Measurements from ENCODE around the gene BIRC7. TPM values are rescaled to one million over a fixed set of nuclear protein-coding genes. Genes with fewer than 3 reads are reported as not detected.
A peak's percentile ranks its signal among the peaks of the same experiment; 100 is the strongest.
"Not testable (repeated sequence)": the region's sequence is repeated elsewhere in the genome, so short reads cannot be mapped to it uniquely, and the experiment has no call there.

The BIRC7 gene
- total RNA-seq, 1 donor from 2014 or later: not detected

GRCh38 chr20:63215101-63216040, 20.3 kb upstream of the BIRC7 start:
- intact Hi-C loops (cut with micrococcal nuclease): loop anchor here (1.0 to 5.0 kb wide), 2 partner anchors 57 to 278 kb away; partner anchors contain the start of genes ARFGAP1 and GID8
- Mint-ChIP-seq H3K27me3 (peaks cover 2% of the 10 kb centered on the region), H3K27ac (peak overlapping the region; percentile 96), H3K4me3 (peak overlapping the region; percentile 99), H3K9me3 (no peaks in the 10 kb centered on the region), H3K4me1 (peaks cover 37% of the 10 kb centered on the region), H3K36me3 (ENCODE audit: low read depth) (peaks cover 33% of the 10 kb centered on the region)
- peak; percentile 79 for DNase-seq

- Mint-ChIP-seq H3K9me3 (no peaks in the 10 kb centered on the region), H3K27me3 (peaks cover 2% of the 10 kb centered on the region), H3K27ac (peak within 1 kb of the TSS; percentile 96)
Measured at GRCh38 chr20:63216041-63216848, 19.5 kb upstream of the BIRC7 start, which contains the start of gene YTHDF1. Gene YTHDF1, minus strand, starts transcription at chr20:63216131. Its CDS starts 239 bp downstream, at chr20:63215892.

GRCh38 chr20:63216849-63217471, 18.7 kb upstream of the BIRC7 start:
- H3K36me3 Mint-ChIP-seq (ENCODE audit: low read depth): peaks cover 27% of the 10 kb centered on the region
- DNase-seq: no peak
- peak overlapping the region; percentile 74 for H3K27ac Mint-ChIP-seq
- intact Hi-C loops (cut with micrococcal nuclease): loop anchor here (1.0 to 5.0 kb wide), 2 partner anchors 55 to 280 kb away; partner anchors contain the start of genes ARFGAP1 and GID8
- peaks cover 30% of the 10 kb centered on the region for H3K4me1 Mint-ChIP-seq
- H3K27me3 Mint-ChIP-seq: peaks cover 2% of the 10 kb centered on the region
- H3K4me3 Mint-ChIP-seq: peak overlapping the region; percentile 80
- H3K9me3 Mint-ChIP-seq: no peaks in the 10 kb centered on the region

More at GRCh38 chr20:63216041-63216848, 19.5 kb upstream of the BIRC7 start, which contains the start of gene YTHDF1:
- peak; percentile 99 for DNase-seq
- Mint-ChIP-seq H3K4me1 (peaks cover 31% of the 10 kb centered on the region), H3K36me3 (ENCODE audit: low read depth) (peaks cover 29% of the 10 kb centered on the region), H3K4me3 (peak within 1 kb of the TSS; percentile 99)
- intact Hi-C loops (cut with micrococcal nuclease): loop anchor here (1.0 to 5.0 kb wide), 2 partner anchors 56 to 279 kb away; partner anchors contain the start of genes ARFGAP1 and GID8

GRCh38 chr20:63217706-63218105, 18.0 kb upstream of the BIRC7 start:
- H3K27me3 Mint-ChIP-seq: peaks cover 4% of the 10 kb centered on the region
- DNase-seq: peak; percentile 62
- no peaks in the 10 kb centered on the region for H3K9me3 Mint-ChIP-seq
- H3K36me3 Mint-ChIP-seq (ENCODE audit: low read depth): peaks cover 21% of the 10 kb centered on the region
- intact Hi-C loops (cut with micrococcal nuclease): loop anchor here (5.0 kb wide), 1 partner anchor 280 kb away; the partner anchor contains the start of gene GID8
- no peak overlapping the region for H3K27ac Mint-ChIP-seq
- peaks cover 25% of the 10 kb centered on the region for H3K4me1 Mint-ChIP-seq
- no peak overlapping the region for H3K4me3 Mint-ChIP-seq

- no peaks in the 10 kb centered on the region for H3K9me3 Mint-ChIP-seq
- DNase-seq: no peak
- H3K27me3 Mint-ChIP-seq: peaks cover 4% of the 10 kb centered on the region
- intact Hi-C loops (cut with micrococcal nuclease): loop anchor here (5.0 kb wide), 1 partner anchor 282 kb away; the partner anchor contains the start of gene GID8
- H3K36me3 Mint-ChIP-seq (ENCODE audit: low read depth): peaks cover 11% of the 10 kb centered on the region
- peaks cover 16% of the 10 kb centered on the region for H3K4me1 Mint-ChIP-seq
- no peak overlapping the region for H3K4me3 Mint-ChIP-seq
- no peak overlapping the region for H3K27ac Mint-ChIP-seq
Measured at GRCh38 chr20:63218701-63219446, 16.8 kb upstream of the BIRC7 start.

GRCh38 chr20:63219447-63219821, 16.3 kb upstream of the BIRC7 start:
- Mint-ChIP-seq H3K27me3 (peaks cover 4% of the 10 kb centered on the region), H3K4me1 (peaks cover 11% of the 10 kb centered on the region), H3K27ac (no peak overlapping the region), H3K9me3 (no peaks in the 10 kb centered on the region), H3K36me3 (ENCODE audit: low read depth) (peaks cover 7% of the 10 kb centered on the region), H3K4me3 (no peak overlapping the region)
- intact Hi-C loops (cut with micrococcal nuclease): loop anchor here (5.0 kb wide), 1 partner anchor 282 kb away; the partner anchor contains the start of gene GID8
- no peak for DNase-seq

GRCh38 chr20:63219866-63220521, 15.7 kb upstream of the BIRC7 start:
- Mint-ChIP-seq H3K27me3 (peaks cover 4% of the 10 kb centered on the region), H3K36me3 (ENCODE audit: low read depth) (peaks cover 5% of the 10 kb centered on the region), H3K4me1 (peaks cover 8% of the 10 kb centered on the region), H3K9me3 (no peaks in the 10 kb centered on the region), H3K27ac (no peak overlapping the region), H3K4me3 (no peak overlapping the region)
- intact Hi-C loops (cut with micrococcal nuclease): loop anchor here (5.0 kb wide), 1 partner anchor 283 kb away; the partner anchor contains the start of gene GID8
- DNase-seq: no peak

GRCh38 chr20:63220696-63221399, 14.9 kb upstream of the BIRC7 start:
- intact Hi-C loops (cut with micrococcal nuclease): no loop called here
- Mint-ChIP-seq H3K27me3 (peaks cover 2% of the 10 kb centered on the region), H3K9me3 (no peaks in the 10 kb centered on the region), H3K4me1 (peaks cover 5% of the 10 kb centered on the region), H3K27ac (no peak overlapping the region), H3K4me3 (no peak overlapping the region), H3K36me3 (ENCODE audit: low read depth) (no peaks in the 10 kb centered on the region)
- no peak for DNase-seq

- DNase-seq; H3K9me3 Mint-ChIP-seq; intact Hi-C loops (cut with micrococcal nuclease); H3K27ac Mint-ChIP-seq; H3K4me1 Mint-ChIP-seq; H3K27me3 Mint-ChIP-seq; H3K36me3 Mint-ChIP-seq (ENCODE audit: low read depth); H3K4me3 Mint-ChIP-seq: not testable (repeated sequence)
Measured at GRCh38 chr20:63221400-63222053, 14.2 kb upstream of the BIRC7 start.

GRCh38 chr20:63222541-63222940, 13.2 kb upstream of the BIRC7 start:
- intact Hi-C loops (cut with micrococcal nuclease): no loop called here
- Mint-ChIP-seq H3K4me1 (no peaks in the 10 kb centered on the region), H3K36me3 (ENCODE audit: low read depth) (no peaks in the 10 kb centered on the region), H3K4me3 (no peak overlapping the region), H3K27ac (no peak overlapping the region), H3K9me3 (no peaks in the 10 kb centered on the region), H3K27me3 (peaks cover 2% of the 10 kb centered on the region)
- no peak for DNase-seq

- Mint-ChIP-seq H3K36me3 (ENCODE audit: low read depth) (no peaks in the 10 kb centered on the region), H3K27me3 (peaks cover 2% of the 10 kb centered on the region), H3K4me3 (no peak overlapping the region), H3K27ac (no peak overlapping the region), H3K4me1 (no peaks in the 10 kb centered on the region), H3K9me3 (no peaks in the 10 kb centered on the region)
- peak; percentile 87 for DNase-seq
- intact Hi-C loops (cut with micrococcal nuclease): loop anchor here (1.0 kb wide), 1 partner anchor 158 kb away; no protein-coding TSS in a partner anchor
Measured at GRCh38 chr20:63223121-63223825, 12.4 kb upstream of the BIRC7 start.
